ENCODE results near the gene RTP1.
"Not testable (repeated sequence)": the region's sequence is repeated elsewhere in the genome, so short reads cannot be mapped to it uniquely, and the experiment has no call there.

The RTP1 gene

DNA sequence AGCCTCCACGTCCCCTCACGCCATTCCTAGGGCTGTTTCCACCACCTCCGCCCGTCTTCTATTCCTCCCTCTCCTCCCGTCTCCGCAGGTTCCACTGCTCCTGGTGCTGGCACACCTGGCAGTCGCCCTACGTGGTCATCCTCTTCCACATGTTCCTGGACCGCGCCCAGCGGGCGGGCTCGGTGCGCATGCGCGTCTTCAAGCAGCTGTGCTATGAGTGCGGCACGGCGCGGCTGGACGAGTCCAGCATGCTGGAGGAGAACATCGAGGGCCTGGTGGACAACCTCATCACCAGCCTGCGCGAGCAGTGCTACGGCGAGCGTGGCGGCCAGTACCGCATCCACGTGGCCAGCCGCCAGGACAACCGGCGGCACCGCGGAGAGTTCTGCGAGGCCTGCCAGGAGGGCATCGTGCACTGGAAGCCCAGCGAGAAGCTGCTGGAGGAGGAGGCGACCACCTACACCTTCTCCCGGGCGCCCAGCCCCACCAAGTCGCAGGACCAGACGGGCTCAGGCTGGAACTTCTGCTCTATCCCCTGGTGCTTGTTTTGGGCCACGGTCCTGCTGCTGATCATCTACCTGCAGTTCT is 2.3 kb downstream of the RTP1 start:
- DNase-seq: not testable (repeated sequence)

DNA sequence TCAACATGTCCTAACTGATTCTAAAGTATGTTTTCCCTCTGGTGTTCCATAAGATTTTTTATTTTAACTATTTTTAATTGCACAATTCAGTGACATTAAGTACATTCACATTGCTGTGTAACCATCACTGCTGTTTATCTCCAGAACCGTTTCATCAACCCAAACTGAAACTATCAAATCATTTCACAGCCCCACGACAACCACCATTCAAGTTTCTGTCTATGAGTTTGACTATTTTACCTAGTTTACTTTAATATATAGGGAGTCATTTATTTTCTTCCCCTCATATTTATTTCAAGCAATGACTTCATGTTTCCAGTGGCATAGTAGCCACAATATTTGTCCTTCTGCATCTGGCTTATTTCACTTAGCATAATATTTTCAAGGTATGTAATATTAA is 8.4 kb downstream of the RTP1 start:
- no peak for DNase-seq

DNA sequence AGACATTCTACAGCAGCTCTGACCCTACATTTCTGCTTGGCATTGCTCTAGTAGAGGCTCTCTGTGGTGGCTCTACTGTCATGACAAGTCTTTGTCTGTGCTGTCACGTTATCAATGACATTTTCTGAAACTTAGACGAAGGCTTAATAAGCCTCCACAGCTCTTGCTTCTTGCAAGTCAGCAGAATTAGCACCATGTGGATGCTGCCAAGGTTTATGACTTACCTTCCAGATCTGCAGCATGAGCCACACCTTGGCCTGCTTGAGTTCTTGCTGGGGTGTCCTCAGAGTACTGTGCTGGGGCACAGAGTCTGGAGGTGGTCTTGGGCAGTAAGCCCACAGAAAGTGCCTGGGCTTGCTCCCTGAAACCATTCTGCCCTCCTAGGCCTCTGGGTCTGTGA is 9.8 kb downstream of the RTP1 start:
- no peak for DNase-seq

DNA sequence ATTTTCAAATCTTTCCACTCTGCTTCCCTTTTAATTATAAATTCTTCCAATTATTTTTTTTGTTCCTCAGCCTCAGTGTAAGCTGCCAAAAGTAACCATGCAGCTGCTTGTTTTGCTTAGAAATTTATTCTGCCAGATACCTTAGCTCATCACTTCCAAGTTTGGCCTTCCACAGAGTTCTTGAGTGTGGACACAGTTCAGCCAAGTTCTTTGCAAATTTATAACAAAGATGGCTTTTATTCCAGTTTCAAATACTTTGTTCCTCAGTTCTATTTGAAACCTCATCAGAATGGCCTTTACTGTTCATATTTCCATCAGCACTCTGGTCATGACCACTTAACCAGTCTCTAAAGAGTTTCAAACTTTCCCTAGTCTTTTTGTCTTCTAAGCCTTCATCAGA is 10.3 kb downstream of the RTP1 start:
- DNase-seq: no peak

DNA sequence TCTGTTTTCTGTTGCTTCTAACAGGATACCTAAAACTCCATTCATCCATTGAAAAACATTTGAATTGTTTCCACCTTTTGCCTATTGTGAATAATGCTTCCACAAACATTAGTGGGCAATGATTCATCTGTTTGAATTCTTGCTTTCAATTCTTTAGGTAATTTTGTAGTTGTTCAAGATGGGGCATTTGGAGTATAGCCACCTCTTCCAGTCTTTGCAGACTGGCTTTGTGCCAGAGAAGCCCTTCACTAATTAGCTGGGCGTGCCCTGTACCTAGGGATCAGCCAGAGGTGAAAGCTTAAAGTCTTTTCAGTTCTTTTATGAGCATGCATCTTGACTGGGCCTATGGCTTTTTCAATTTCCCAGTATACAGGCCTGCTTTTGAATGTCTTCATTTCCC is 10.9 kb downstream of the RTP1 start:
- no peak for DNase-seq

DNA sequence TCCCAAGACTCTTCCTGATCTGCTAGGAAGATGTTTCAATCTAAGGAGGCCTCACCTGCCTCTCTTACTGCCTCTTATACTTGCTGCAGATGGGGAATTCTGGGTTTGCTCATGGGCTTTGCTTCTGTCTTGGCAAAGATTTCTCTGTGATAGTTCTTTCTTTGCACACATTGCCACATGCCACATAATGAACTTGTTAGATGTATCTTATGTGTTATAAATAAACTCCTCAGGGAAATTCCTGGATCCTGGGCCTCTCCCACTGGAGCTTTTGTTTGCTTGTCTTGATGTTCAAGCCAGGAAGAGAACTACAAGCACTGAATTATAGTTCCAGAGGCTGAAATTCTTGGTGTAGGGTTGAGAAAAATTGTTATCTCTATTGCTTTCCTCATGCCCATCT is 12.2 kb downstream of the RTP1 start:
- DNase-seq: no peak

DNA sequence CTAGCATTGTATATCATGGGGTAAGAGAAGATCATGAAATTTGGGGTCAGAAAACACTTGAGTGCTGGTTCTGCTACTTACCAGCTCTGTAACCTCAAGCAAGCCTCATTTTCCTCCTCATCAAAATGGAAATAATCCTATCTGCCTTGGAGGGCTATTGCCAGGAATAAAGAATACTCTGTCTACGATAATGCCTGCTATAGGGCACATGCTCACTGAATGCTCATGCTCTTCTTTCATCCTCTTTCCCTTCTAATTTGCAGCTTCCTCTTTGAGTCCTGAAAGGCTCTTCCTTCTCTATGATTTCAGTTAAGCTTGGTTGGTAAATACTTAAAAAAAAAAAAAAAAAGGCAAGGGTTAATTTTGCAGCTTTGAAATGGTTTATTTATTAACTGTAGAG is 12.8 kb downstream of the RTP1 start:
- no peak for DNase-seq

DNA sequence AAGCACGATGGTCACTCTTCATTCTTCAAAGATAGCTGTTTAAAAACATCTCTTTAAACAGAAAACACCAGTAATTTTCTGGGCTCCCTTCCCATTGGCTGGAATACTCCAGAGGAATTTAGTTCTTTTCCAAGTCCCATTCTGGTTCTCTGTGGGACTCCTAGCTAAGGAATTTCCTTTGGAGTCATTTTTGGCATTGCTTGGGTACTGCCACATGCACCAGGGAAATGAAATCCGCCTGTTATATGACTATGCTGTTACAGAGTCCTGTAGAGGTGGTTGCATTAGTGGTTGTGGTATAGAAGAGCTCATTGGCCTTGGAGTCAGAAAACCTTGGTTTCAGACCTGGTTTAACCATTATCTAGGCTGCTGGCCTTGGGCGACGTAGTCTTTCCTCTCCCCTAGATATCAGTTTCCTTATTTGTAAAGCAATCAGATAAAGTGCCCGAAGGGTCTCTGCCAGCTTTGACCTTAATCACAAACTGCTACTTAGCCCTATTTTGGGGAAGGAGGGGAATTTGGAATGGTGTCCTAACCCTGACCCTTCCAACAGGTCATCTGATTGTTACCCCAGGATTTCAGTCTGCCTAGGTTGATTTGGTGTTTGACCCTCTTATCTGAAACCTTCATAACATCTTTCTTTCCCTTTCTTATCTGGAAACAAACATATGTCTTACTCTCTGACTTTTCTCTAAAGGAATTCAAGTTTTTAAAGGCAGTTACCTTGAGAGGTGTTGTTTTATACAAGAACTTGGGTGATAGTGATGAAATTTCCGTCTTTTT is 13.4 kb downstream of the RTP1 start:
- no peak for DNase-seq

DNA sequence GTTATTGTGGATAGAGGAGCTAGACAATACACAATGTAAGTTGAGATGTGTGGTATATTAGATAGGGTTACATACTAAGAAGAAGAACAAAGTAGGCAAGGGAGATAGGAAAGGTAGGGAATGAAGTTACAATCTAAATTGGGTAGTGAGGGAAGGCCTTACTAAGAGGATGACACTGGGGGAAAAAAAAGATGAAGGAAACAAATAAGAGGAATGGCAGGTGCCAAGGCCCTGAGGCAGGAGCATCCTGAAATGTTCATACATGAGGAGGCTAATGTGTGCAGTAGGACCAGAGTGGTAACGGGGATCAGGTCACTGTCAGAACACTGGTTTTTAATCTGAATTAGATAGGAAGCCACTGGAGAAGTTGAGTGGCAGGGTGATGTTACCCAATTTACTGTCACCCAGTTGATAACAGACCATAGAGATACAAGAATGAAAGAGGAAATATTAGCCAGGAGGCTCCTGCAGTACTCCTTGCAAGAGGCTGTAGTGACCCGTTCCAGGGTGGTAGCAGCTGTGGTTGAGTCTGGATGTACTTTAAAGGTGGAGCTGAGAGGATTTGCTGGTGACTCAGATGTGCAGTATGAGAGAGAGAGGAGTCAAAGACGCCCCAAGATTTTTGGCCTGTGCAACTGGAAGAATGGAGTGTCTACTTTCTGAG is 14.4 kb downstream of the RTP1 start:
- no peak for DNase-seq

DNA sequence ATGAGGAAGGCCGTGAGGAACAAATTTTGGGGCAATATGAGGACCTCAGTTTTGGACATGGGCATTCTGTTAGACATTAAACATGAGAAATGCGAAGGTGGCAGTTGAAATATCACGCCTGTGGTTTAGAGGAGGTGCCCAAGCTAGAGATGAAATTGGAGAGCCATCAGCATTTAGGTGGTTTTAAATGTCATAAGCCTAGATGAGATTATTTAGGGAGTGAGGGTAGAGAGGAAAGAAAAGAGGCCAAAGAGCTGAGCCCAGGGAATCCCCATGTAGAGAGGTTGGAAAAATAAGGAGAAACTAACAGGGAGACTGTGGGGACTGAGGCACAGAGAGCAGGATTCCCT is 14.9 kb downstream of the RTP1 start:
- no peak for DNase-seq

DNA sequence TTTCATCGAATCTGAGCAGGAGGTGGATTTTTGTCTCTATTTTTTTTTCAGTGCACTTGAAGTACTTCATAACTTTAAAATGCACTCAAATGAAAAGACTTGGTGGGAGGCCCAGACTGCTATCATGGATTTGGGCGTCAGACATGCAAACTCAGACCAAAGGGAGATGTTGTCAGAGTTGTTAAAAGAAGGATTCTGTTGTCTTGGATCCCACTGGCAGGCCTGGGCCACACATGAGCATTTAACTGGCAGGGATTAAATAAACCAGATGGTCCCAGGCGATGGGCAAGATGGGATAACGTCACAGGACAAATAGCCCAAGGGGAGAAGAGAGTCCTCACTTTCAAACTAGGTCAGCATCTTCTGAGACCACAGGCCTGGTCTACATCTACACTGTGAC is 15.4 kb downstream of the RTP1 start:
- no peak for DNase-seq

DNA sequence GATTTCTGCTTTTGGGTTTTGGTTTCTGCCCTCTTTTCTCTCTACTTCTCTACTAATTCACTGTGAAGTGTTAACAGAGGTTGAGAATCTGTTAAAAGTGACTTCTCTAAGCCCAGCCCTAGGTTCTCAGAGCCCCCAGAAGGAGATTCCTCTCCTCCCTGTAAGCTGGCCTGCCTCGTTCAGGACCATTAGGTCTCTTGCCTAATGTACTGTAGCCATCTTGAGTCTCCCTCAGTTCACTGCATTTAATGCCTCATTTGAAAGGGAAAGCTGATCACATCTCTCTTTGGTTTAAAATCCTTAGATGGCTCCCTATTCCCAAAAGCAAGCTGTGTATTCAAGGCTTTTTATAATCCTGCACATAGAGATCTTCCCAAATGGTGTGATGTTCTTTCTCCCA is 16.3 kb downstream of the RTP1 start:
- DNase-seq: no peak

DNA sequence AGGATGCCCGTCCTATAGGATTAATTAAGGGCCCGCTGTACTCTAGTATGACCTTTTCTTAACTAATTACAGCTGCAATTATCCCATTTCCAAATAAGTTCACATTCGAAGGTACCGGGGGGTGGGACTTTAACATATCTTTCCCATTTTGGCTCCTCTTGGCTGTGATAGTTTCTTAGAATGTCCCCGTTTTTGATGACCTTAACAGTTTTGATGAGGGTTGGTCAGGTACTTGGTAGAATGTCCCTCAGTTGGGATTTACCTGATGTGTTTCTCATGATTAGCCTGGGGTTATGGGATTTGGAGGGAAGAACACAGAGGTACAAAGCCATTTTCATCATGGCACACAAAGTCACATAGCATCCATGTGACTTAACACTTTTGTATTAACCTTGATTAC is 18.2 kb downstream of the RTP1 start:
- no peak for DNase-seq

DNA sequence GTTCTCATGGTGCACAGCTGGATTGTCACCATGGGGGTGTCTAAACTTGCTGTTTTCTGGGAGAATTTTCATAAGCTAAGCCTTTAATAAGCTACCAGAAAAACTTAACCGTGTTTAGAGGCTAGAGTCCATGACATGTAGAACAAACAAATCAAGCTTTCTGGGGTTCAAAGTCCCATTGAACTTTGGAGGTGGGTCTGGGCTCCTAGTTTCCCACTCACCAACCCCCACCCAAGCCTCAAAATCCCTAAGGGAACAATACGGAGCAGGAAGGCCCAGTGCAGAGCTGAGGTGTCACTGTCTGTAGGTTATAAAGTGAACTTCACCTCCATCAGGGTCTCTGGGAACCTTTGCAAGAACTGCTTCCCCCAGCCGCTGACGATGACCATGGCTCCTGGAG is 25.5 kb downstream of the RTP1 start:
- DNase-seq: no peak

DNA sequence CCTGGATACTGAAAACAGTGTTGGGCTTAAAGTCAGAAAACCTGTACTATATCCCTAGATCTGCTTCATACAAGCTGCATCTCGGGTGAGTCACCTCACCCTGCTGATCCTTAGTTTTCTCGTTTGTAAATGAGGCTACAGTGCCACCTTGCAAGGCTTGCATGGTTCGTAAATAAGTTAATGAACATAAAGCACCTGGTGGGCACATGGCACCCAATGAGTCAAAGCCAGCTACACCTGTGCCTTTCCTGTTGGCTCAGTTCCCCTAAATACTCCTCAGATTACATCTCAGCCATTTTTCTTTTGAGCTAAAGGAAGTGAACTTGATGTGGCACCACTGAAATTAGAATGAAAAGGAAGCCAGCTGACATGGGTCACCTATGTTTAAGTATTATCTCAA is 26.5 kb downstream of the RTP1 start:
- no peak for DNase-seq

DNA sequence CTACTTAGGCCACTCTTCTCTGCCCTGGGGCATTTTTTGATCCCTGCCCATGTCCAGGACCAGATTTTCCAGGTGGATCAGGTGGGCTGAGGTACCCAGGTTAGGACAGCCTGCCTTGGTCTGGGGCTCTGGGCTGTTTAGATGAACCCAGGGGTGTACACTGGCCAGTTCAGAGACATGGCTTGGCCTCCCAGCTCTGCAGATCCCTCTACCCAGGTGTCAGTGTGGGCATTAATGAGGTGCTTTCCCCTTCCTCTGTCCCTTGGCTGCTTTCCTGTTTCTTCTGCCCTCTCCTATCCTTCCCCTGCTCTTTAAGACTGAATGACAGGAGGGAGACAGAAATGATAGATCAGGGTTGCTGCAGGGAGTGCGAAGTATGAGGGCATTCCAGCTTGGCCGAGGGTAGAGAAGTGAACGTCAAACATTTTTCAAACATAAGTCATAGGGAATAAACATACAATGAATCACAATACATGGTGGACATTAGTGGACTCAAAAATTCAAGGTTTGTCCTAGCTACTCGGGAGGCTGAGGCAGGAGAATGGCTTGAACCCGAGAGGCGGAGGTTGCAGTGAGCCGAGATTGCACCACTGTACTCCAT is 30.5 kb downstream of the RTP1 start:
- no peak for DNase-seq

DNA sequence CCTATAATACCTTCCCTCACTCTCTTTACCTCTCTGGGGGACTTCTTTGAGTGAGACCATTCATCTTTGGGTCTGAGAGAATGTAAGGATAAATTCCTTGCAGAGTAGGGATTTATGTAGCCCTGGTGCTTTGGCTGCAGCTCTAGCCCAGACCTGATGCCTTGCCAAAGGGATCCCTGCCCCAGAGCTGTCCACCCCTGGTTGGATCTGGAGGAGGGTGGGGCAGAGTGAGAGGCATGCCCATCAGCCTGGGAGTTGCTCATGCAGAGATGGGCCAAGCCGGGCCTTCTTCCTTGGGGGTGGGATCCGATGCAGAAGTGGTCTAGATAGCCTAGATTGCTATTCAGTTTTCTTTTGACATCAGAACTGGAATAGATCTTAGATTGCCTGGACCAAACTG is 31.5 kb downstream of the RTP1 start:
- no peak for DNase-seq

DNA sequence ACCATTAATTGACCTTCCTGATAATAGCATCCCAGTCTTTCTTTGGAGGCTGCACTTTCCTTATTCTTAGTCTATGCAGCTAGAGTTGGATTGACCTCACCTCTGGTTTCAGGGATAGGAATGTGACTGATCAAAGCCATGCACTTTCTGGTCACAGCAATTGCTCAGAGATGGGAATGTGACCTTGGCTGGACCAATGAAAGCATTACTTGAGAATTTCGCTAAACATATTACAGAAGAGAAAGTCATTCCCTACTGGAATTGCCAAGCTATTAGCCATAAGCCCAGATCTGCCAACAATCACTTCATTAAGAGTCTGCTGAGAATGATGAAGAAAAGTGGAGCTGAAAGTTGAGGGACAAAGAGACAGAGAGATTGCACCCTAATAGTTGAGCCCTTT is 32.7 kb downstream of the RTP1 start:
- DNase-seq: no peak

DNA sequence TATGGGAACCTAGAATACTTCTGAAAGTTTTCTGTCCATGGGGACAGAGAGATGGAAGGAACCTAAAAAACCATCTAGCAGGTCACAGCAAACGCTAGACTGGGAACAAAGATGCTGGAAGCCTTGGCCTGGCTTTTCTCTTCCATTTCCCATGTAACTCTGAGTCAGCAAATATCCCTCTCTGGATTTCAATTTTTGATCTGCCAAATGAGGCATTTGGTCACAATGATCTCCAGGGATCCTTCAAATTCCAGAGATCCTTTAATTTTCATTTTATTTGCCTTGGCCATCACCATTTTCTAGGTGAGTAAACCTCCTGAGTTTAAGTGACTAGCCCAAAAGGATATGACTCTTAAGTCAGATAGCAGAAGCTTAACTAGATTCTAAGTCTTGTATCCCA is 39.7 kb downstream of the RTP1 start:
- DNase-seq: no peak

DNA sequence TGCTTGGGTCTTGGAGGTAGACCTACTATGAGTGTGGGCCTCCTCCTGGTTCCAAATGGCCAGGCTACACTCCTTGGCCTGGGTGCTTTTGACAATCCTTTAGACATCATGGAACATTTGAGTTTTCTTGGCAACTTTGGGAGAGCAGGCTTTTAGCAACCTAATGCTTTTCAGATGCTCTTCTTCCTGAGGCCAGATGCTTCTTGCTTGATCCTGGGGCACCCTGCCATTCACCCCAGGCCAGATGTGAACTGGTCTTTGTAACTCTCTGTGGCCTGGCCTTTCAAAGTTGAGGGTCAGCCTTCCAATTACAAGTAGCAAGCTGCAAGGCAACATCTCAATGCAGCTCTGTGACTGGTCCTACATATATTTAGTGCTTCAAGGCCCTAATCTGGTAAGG is 40.5 kb downstream of the RTP1 start:
- no peak for DNase-seq

DNA sequence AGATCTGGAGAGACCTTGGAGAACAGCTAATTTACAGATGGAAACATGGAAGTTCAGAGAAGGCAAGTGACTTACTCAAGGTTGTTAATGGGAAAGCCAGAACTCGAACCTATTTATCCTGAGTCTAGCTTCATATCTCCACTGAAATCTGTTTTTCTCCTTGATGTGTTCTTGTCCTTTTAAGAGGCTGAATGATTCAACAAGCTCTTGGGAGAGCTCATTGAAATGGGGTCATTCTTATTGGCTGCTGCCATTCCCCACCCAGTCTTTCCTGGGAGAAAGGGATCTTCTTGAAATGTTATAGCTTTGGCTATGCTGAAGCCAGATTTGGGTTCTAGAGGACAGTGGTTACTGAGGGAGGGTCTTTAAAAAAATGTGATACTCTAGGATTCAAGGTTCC is 41.0 kb downstream of the RTP1 start:
- no peak for DNase-seq

DNA sequence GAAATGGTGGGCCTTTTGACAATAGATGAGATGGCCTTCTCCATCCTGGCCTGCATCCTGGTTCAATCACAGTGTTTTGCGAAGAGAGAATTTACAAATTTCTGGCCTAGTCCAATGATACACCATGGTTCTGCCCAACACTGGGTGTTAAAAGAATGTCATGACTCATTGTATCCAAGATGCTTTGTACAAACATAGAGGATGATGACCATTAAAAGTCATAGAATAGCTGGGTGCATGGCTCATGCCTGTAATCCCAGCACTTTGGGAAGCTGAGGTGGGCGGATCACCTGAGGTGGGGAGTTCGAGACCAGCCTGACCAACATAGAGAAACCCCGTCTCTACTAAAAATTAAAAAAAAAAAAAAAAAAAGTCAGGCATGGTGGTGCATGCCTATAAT is 41.5 kb downstream of the RTP1 start:
- DNase-seq: not testable (repeated sequence)

DNA sequence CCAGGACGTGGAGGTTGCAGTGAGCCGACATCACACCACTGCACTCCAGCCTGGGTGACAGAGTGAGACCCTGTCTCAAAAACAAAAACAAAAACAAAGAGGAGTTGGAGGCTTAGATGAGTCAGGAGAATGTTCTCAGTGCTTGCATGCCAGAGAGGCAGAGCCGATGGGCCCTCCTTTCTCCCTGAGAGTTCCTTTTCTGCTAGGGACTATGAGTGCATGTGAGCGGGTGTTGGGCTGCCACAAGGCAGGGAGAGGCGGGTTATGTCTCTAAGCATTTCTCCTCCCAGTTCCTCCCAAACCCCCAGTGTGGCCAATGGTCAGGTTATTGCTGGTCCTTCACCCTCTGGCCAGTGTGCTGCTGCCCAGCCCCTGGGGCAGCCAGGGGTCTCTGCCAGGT is 45.1 kb downstream of the RTP1 start:
- no peak for DNase-seq

DNA sequence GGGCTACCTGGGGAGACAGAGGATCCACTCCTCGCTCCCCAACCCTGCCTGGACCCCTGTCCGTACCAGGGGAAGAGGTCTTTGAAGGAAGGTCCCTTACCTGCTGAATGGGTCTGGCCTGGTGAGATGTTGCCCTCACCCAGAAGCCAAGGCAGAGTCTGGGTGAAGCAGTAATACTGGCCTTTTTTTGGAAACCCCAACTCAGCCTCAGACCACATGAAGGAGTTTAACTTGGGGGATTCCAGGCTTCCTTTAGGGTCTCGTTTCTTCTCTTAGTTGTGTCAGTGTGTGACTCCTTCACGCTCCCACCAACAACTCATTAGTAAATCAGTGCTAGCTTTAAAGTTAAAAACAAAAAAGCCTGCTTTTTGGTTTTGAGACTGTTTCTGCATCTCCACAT is 45.6 kb downstream of the RTP1 start:
- DNase-seq: no peak

Data from T-helper 9 cell (primary cell).